ENCODE results near the gene FXYD3. TPM values are rescaled to one million over a fixed set of nuclear protein-coding genes. Genes with fewer than 3 reads are reported as not detected.
A peak's percentile ranks its signal among the peaks of the same experiment; 100 is the strongest.
"Not testable (repeated sequence)": the region's sequence is repeated elsewhere in the genome, so short reads cannot be mapped to it uniquely, and the experiment has no call there.

Gene FXYD3
- polyA plus RNA-seq, 4 donors = 0.48 to 35.2 (median 22.5) TPM

- DNase-seq (ENCODE audit: low read depth in 4 of 4, low spot score in 3 of 4) = no peak
Observed at GRCh38 chr19:35123573-35123972, 8.0 kb downstream of the FXYD3 start.

GRCh38 chr19:35124098-35125060 is 8.8 kb downstream of the FXYD3 start:
- peak in 2 of 4 donors; percentile 79 to 86 for DNase-seq (ENCODE audit: low read depth in 4 of 4, low spot score in 3 of 4)

GRCh38 chr19:35125270-35125717 is 9.7 kb downstream of the FXYD3 start:
- DNase-seq (ENCODE audit: low read depth in 4 of 4, low spot score in 3 of 4) = no peak

GRCh38 chr19:35125749-35126623 is 10.4 kb downstream of the FXYD3 start:
- DNase-seq (ENCODE audit: low read depth in 4 of 4, low spot score in 3 of 4) = no peak

GRCh38 chr19:35126624-35126959 is 11.0 kb downstream of the FXYD3 start:
- DNase-seq (ENCODE audit: low read depth in 4 of 4, low spot score in 3 of 4) = no peak

DNA sequence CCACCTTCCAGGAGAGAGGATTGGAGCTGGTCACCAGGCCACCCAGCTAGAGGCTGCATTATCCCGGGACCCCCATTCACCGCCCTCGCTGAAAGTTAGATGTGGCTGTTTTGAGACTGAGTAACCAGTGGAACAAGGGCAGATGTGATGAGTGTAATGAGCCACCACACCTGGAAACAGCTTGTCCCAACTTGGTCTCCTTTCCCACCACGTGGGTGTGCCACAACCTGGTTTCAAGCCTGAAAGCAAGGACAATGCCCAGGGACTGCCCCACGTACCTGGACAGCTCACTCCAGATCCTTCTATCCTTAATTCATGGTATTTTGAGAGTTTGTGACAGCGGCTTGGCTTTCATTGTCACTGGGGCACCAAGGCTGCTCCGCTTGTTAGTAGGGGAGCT is 12.2 kb downstream of the FXYD3 start:
- no peak for DNase-seq (ENCODE audit: low read depth in 4 of 4, low spot score in 3 of 4)

DNA sequence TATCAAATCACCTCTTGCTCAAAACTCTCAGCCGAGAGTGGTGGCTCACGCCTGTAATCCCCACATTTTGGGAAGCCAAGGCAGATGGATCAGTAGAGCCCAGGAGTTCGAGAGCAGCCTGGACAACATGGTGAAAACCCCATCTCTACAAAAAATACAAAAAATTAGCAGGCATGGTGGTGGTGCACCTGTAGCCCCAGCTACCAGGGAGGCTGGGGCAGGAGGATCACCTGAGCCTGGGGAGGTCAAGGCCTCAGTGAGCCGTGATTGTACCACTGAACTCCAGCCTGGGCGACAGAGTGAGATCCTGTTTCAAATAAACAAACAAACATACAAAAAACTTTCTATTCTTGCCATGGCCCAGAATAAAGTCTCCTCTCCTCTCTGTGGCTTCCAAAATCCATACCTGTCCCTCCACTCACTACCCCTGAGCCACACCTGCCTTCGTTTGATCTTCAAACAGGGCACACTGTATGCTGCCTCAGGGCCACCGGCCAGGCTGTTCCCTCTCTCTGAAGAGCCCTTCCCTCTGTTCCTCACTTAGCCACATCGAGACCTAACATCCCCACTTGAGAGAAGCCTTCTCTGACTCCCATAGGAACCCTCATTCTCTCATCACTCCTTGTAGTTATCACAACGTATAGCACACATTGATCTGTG is 12.9 kb downstream of the FXYD3 start:
- no peak for DNase-seq (ENCODE audit: low read depth in 4 of 4, low spot score in 3 of 4)

GRCh38 chr19:35129724-35130274 is 14.2 kb downstream of the FXYD3 start:
- DNase-seq (ENCODE audit: low read depth in 4 of 4, low spot score in 3 of 4) = not testable (repeated sequence)

GRCh38 chr19:35130761-35131720 is 15.4 kb downstream of the FXYD3 start:
- no peak for DNase-seq (ENCODE audit: low read depth in 4 of 4, low spot score in 3 of 4)

DNA sequence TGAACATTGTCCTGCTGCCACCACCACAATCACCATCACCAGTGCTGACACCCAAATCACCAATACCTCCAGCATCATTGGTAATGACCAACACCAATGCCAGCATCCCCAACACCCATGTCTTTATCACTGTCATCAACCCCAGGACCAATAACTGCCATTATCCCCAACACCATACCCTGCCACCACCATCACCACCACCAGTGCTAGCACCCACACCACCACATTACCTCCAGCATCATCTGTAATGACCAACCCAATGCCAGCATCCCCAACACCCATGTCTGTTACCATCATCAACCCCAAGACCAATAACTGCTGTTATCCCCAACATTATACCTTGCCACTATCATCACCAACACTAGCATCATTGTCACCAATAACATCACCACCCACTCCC is 16.6 kb downstream of the FXYD3 start:
- no peak for DNase-seq (ENCODE audit: low read depth in 4 of 4, low spot score in 3 of 4)

- DNase-seq (ENCODE audit: low read depth in 4 of 4, low spot score in 3 of 4) = no peak
Observed at GRCh38 chr19:35133826-35134225, 18.2 kb downstream of the FXYD3 start.

- no peak for DNase-seq (ENCODE audit: low read depth in 4 of 4, low spot score in 3 of 4)
Observed at GRCh38 chr19:35134601-35135242, 19.1 kb downstream of the FXYD3 start, which contains the start of gene LGI4. TSS of gene LGI4 (minus strand) at chr19:35135059. CDS start at chr19:35134680, 379 bp downstream.

- no peak for DNase-seq (ENCODE audit: low read depth in 4 of 4, low spot score in 3 of 4)
Observed at GRCh38 chr19:35135389-35135909, 19.8 kb downstream of the FXYD3 start.

DNA sequence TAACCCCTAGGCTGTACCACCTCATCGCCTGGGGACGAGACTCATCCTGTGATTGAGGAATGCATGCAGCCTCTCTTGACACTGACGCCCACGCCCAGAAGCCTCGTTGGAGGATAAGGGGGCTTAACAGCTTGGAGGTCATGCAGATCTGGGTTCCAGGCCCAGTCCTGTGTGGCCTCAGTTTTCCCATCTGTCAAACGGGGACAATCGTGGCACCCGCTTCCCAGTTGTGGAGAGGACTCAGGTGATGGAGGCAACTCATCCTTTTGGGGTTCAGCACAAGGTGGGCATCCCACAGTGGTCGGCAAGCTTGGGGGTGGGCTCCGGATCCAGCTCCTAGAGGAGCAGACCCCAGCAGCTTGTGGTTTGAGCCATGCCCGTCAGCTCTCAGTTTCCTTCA is 20.6 kb downstream of the FXYD3 start:
- no peak for DNase-seq (ENCODE audit: low read depth in 4 of 4, low spot score in 3 of 4)

GRCh38 chr19:35136977-35137702 is 21.5 kb downstream of the FXYD3 start:
- no peak for DNase-seq (ENCODE audit: low read depth in 4 of 4, low spot score in 3 of 4)

- no peak for DNase-seq (ENCODE audit: low read depth in 4 of 4, low spot score in 3 of 4)
Observed at GRCh38 chr19:35138305-35138892, 22.8 kb downstream of the FXYD3 start, which contains the start of gene FXYD1. TSS of gene FXYD1 (plus strand) at chr19:35138824. CDS start at chr19:35140080, 1,256 bp downstream.

GRCh38 chr19:35140207-35140961 is 24.8 kb downstream of the FXYD3 start:
- DNase-seq (ENCODE audit: low read depth in 4 of 4, low spot score in 3 of 4) = no peak

Measured in left renal pelvis (tissue), 4 donors.